Measurements from ENCODE around the gene NRIP3. TPM values are rescaled to one million over a fixed set of nuclear protein-coding genes. Genes with fewer than 3 reads are reported as not detected.

Gene NRIP3
- total RNA-seq, 2 donors from 2014 or later: 0.20 to 0.42 TPM

DNA sequence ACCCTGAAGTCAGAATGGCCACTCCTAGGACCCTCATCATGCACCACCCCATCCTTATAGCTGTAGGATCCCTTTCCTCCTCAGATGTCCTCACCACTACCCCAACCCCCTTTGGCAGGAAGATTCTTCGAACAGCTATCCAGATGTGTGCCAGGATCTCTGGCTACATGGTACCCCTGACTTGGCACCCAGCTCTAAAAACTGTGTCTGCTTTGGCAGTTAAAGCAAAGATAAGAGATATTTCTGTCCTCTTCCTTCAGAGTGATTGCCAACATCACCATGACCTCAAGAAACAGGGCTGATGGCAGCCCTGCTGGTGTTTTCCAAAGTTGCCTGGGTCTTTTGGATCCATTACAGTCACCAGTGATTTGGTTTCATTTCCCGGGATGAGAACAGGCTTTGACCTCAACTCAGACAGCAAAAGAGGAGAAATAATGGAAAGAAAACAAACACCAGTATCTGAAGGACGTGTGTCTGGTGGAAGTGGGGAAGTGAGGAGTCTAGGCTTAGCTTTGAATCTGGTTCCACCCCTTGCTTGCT is 4.3 kb upstream of the NRIP3 start:
- no peak overlapping the region for H3K9ac ChIP-seq (ENCODE audit: low read depth in 2 of 2, low read length in 2 of 2)
- no peaks in the 10 kb centered on the region for H3K9me3 ChIP-seq
- H3K36me3 ChIP-seq: no peaks in the 10 kb centered on the region
- DNase-seq: no peak
- intact Hi-C loops (cut with DNase I): no loop called here
- no peak overlapping the region for H3K4me3 ChIP-seq
- H3K27ac ChIP-seq: no peak overlapping the region
- TF ChIP-seq, protein P1, sequence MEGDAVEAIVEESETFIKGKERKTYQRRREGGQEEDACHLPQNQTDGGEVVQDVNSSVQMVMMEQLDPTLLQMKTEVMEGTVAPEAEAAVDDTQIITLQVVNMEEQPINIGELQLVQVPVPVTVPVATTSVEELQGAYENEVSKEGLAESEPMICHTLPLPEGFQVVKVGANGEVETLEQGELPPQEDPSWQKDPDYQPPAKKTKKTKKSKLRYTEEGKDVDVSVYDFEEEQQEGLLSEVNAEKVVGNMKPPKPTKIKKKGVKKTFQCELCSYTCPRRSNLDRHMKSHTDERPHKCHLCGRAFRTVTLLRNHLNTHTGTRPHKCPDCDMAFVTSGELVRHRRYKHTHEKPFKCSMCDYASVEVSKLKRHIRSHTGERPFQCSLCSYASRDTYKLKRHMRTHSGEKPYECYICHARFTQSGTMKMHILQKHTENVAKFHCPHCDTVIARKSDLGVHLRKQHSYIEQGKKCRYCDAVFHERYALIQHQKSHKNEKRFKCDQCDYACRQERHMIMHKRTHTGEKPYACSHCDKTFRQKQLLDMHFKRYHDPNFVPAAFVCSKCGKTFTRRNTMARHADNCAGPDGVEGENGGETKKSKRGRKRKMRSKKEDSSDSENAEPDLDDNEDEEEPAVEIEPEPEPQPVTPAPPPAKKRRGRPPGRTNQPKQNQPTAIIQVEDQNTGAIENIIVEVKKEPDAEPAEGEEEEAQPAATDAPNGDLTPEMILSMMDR (IDR thresholded peaks at IDR 0.05): no peak
- peaks cover 2% of the 10 kb centered on the region for H3K4me1 ChIP-seq
- H3K27me3 ChIP-seq: peaks cover 20% of the 10 kb centered on the region

DNA sequence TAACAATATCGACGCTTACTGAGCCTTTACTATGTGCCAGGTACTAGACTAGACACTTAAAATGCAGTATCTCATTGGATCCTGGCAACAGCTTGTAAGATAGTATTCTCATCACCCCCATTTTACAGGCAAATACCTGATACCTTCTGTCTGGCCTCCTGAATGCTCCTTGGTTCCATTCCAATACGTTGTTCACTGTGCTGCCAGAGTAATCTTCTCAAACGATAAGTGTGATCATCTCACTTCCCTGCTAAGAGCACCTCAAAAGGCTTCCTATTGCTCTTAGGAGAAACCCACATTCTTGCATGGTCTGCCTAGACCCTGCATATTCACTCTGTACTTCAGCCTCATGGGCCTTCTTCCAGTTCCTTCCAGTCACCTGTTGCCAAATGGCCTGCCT is 1.3 kb upstream of the NRIP3 start:
- Histone ChIP-seq H3K36me3 (no peaks in the 10 kb centered on the region), H3K9me3 (no peaks in the 10 kb centered on the region), H3K4me3 (no peak overlapping the region), H3K27ac (no peak overlapping the region), H3K9ac (ENCODE audit: low read depth in 2 of 2, low read length in 2 of 2) (no peak overlapping the region), H3K27me3 (peaks cover 29% of the 10 kb centered on the region), H3K4me1 (peaks cover 2% of the 10 kb centered on the region)
- TF ChIP-seq, protein P1 (IDR thresholded peaks at IDR 0.05): no peak
- DNase-seq: no peak
- intact Hi-C loops (cut with DNase I): no loop called here

DNA sequence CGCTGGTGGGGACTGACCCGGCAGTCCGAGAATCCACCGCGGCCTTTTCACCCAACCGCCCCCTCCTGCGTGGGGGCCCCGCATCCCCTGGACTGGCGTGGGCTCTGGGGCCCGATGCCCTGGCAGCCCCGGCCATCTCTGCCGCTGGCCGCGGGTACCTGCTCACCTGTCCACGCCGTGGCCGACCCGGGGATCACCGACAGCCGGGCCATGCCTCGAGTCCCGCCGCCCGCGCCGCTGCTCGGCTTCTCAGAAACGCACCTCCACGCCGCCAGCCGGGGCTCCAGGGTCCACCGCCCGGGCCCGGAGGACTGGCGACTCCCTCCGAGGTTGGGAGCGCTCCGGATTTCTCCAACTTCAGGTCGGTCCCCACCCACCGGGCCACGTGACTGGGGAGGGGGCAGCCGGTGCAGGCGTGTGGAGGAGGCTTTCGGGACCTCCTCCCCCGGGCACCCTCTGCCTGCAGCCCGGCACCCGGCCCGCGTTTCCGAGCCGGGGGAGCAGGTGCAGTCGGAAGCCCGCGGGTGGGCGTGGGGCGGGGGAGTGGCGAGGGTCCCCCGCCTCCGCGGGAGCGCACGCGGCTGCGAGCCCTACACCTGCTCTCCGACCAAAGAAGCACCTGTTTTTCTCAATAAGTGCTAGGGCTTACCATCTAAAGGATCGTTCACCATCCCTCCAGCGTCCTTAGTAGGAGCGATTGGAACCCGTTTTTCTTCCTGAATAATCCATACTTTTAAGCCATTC is 554 bp upstream of the NRIP3 start:
- peak overlapping the region; percentile 50 for H3K4me3 ChIP-seq
- H3K36me3 ChIP-seq: no peaks in the 10 kb centered on the region
- peak overlapping the region in 1 of 2 donors; percentile 8 for H3K9ac ChIP-seq (ENCODE audit: low read depth in 2 of 2, low read length in 2 of 2)
- TF ChIP-seq, protein P1 (IDR thresholded peaks at IDR 0.05): no peak
- no peak overlapping the region for H3K27ac ChIP-seq
- H3K27me3 ChIP-seq: peaks cover 29% of the 10 kb centered on the region
- intact Hi-C loops (cut with DNase I): no loop called here
- peaks cover 2% of the 10 kb centered on the region for H3K4me1 ChIP-seq
- no peak for DNase-seq
- no peaks in the 10 kb centered on the region for H3K9me3 ChIP-seq

DNA sequence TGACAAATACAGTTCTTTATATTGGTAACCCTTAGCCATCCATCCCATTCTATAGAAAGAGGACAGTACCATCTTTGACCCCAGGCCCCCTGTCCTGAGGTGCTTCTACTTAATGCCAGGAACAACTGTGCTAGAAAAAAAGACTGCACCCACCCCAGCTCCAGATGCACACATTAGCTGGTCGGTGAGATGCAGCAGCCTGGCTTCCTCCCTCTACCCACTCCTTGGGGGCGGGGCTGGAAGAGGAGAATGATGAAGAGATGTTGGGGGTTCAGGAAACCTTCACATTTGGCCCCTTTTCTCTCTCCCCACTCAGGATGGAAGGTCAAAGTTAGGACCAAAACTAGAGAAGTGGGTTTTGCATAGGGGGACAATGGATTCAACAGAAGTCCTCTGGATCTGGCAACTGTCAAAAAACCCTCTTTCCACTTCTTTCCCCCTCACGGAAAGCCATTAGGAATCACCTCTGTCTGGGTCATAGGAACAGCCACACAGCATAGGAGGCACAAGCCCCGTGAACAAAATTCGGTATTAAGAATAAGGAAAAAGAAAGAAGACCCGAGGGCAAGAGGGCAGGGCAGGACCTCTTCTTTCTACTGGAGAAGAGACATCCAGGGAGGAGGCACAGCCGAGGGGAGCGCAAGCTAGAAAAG is 755 bp downstream of the NRIP3 start:
- Histone ChIP-seq H3K27me3 (peaks cover 29% of the 10 kb centered on the region), H3K36me3 (no peaks in the 10 kb centered on the region), H3K9ac (ENCODE audit: low read depth in 2 of 2, low read length in 2 of 2) (peak overlapping the region; percentile 30 to 46), H3K4me3 (peak overlapping the region; percentile 50), H3K27ac (no peak overlapping the region), H3K4me1 (peaks cover 2% of the 10 kb centered on the region), H3K9me3 (no peaks in the 10 kb centered on the region)
- intact Hi-C loops (cut with DNase I): no loop called here
- TF ChIP-seq, protein P1 (IDR thresholded peaks at IDR 0.05): no peak
- DNase-seq: no peak

DNA sequence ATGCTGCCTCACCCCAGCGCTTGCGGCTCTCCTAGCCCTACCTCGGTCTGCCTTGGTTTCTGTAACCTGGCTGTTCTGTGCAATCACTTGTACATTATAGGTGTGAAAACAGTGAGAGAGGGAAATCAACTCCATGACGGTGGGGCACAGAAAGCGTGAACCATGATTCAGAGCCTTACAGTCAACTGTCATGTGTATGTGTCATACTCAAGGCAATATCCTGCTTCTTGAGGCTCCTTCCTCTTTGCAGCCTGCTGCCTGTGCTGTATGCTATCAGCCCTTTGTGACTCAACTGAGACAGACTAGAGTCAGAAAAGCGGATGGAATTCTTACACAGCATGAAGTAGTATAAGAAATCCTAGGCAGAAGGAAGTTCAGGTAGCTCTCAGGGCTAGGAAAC is 2.1 kb downstream of the NRIP3 start:
- peaks cover 29% of the 10 kb centered on the region for H3K27me3 ChIP-seq
- no peaks in the 10 kb centered on the region for H3K9me3 ChIP-seq
- no peaks in the 10 kb centered on the region for H3K36me3 ChIP-seq
- no peak overlapping the region for H3K9ac ChIP-seq (ENCODE audit: low read depth in 2 of 2, low read length in 2 of 2)
- intact Hi-C loops (cut with DNase I): no loop called here
- H3K4me3 ChIP-seq: no peak overlapping the region
- peaks cover 2% of the 10 kb centered on the region for H3K4me1 ChIP-seq
- no peak overlapping the region for H3K27ac ChIP-seq
- TF ChIP-seq, protein P1 (IDR thresholded peaks at IDR 0.05): no peak
- no peak for DNase-seq
